GM21737 (cell line): ENCODE results near the gene DAP.
"Not testable (repeated sequence)": the region's sequence is repeated elsewhere in the genome, so short reads cannot be mapped to it uniquely, and the experiment has no call there.

Source experiments
- ATAC-seq: cut with Tn5 transposase; IDR thresholded peaks from one replicate; pipeline ENCODE4 v1.9.1; 2021; ENCODE audit warnings: mild to moderate bottlenecking, moderate library complexity; ENCODE audit not compliant: unreplicated experiment

The DAP gene

GRCh38 chr5:10735569-10736276 lies 25.3 kb downstream of the DAP start:
- ATAC-seq, result peak; percentile 73

GRCh38 chr5:10734832-10735523 lies 26.1 kb downstream of the DAP start:
- ATAC-seq, result no peak

GRCh38 chr5:10734037-10734709 lies 26.9 kb downstream of the DAP start:
- ATAC-seq, result no peak

- no peak for ATAC-seq
These were observed 27.6 kb downstream of the DAP start for GRCh38 chr5:10733426-10733825.

- no peak for ATAC-seq
These were observed 29.1 kb downstream of the DAP start for GRCh38 chr5:10731913-10732312.

GRCh38 chr5:10730043-10730351 lies 31.0 kb downstream of the DAP start:
- no peak for ATAC-seq

GRCh38 chr5:10729320-10730042 lies 31.6 kb downstream of the DAP start:
- no peak for ATAC-seq

- ATAC-seq, result no peak
These were observed 32.4 kb downstream of the DAP start for GRCh38 chr5:10728679-10729078.

- no peak for ATAC-seq
These were observed 33.2 kb downstream of the DAP start for GRCh38 chr5:10727861-10728260.

GRCh38 chr5:10726913-10727517 lies 34.0 kb downstream of the DAP start:
- ATAC-seq, result peak; percentile 89

- ATAC-seq, result no peak
These were observed 34.7 kb downstream of the DAP start for GRCh38 chr5:10726179-10726912.

- ATAC-seq, result no peak
These were observed 35.4 kb downstream of the DAP start for GRCh38 chr5:10725636-10726035.

- no peak for ATAC-seq
These were observed 36.1 kb downstream of the DAP start for GRCh38 chr5:10724781-10725507.

GRCh38 chr5:10723514-10723913 lies 37.5 kb downstream of the DAP start:
- ATAC-seq, result no peak

- not testable (repeated sequence) for ATAC-seq
These were observed 40.3 kb downstream of the DAP start for GRCh38 chr5:10720766-10721165.

- ATAC-seq, result no peak
These were observed 41.1 kb downstream of the DAP start for GRCh38 chr5:10719965-10720364.

- ATAC-seq, result not testable (repeated sequence)
These were observed 42.4 kb downstream of the DAP start for GRCh38 chr5:10718617-10719016.

GRCh38 chr5:10716825-10717224 lies 44.2 kb downstream of the DAP start:
- ATAC-seq, result not testable (repeated sequence)

GRCh38 chr5:10715605-10716290 lies 45.3 kb downstream of the DAP start:
- no peak for ATAC-seq
